Measurements from ENCODE around the gene ZNF506.
A peak's percentile ranks its signal among the peaks of the same experiment; 100 is the strongest.
"Not testable (repeated sequence)": the region's sequence is repeated elsewhere in the genome, so short reads cannot be mapped to it uniquely, and the experiment has no call there.

The ZNF506 gene

DNA sequence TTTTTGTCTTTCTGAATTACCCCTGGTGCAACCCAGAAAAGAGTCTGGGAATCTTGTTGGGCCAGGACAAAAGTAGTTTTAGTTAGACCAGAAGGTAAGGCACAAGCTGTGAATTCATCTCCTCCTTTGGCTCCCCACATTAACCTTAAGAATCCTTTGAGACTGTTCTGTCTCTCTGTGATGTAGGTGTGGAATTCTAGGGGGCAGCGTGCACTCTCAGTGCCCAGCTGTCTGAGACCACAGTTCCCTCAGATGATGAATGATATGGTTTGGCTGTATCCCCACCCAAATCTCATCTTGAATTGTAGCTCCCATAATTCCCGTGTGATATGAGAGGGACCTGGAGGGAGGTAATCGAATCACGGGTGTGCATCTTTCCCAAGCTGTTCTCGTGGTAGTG, 43.9 kb downstream of the ZNF506 start:
- no peak for DNase-seq

DNA sequence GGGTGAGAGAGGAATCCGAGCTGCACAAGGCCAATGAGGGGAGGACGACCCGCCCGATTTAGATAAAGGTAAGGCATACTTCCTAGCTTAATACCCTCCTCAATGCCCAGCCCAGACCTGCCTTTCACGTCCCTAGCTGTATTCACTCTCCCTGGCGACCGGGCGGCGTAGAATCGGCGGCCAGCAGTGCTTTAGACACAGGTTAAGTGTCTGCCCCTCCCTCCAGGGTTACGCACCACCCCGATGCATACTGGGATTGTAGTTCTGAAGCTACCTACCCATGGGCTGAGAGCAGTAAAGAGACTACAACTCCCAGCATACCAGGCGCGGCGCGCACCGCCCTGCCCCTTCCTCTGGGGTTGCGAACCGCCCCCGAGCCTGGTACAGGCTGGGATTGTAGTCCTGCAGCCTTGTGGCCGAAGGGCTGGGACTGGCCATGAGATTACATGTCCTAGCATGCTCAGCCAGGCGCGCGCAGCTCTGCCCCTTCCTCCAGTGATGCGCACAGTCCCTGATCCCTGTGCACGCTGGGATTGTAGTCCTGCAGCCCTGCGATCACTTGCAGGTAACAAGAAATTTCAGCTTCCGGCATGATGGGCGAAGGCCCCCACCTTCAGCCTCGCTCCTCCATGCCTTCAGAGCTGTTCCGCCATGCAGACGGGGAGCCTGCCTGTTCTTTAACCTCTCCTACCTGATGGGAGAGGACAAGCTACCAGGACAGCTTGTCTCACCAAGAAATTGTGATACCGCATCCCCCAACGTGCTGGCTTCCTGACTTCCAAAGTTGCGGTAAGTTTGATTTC, 45.1 kb downstream of the ZNF506 start:
- peak; percentile 96 for DNase-seq

GRCh38 chr19:19775891-19776205, 45.7 kb downstream of the ZNF506 start:
- DNase-seq, result peak; percentile 57

DNA sequence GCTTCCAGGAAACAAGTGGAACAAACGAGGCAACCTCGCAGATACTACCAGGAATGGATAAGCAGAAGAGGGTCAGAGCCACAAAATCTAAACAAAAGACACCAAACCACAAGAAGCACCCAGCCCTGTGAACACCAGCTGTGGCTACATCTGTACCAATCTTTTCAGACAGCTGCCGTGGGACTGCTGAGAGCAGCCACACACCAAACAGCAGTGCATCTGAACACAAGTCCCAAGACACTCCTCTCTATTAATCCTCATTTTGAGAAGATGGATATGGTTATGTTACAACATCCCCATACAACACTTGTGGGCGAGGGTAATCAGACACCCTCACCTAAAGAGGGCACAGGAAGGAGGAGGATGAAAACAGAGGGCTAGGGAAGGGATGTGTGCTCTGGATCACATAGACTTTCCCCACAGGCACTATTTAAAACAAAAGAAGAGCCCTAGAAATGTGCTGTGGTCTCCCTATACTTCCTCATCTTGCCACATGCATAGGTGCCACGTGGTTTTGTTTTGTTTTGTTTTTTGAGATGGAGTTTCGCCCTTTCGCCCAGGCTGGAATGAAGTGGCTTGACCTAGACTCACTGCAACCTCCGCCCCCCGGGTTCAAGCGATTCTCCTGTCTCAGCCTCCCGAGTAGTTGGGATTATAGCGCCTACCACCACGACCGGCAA, 47.1 kb downstream of the ZNF506 start:
- no peak for DNase-seq

DNA sequence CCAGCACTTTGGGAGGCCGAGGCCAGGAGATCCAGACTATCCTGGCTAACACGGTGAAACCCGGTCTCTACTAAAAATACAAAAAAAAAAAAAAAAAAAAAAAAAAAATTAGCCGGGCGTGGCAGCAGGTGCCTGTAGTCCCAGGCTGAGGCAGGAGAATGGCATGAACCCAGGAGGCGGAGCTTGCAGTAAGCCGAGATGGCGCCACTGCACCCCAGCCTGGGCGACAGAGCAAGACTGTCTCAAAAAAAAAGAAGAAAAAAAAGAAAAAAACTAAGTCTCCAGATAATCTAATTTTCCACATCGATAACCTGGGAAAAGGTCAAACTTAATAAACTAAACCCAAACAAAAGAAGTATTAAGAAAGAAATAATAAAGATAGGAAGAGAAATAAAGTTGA, 49.6 kb downstream of the ZNF506 start:
- DNase-seq, result peak; percentile 23

- not testable (repeated sequence) for DNase-seq
Measured at GRCh38 chr19:19769971-19770370, 51.6 kb downstream of the ZNF506 start.

- no peak for DNase-seq
Measured at GRCh38 chr19:19758164-19758563, 63.4 kb downstream of the ZNF506 start.

GRCh38 chr19:19752760-19753403, 68.7 kb downstream of the ZNF506 start:
- DNase-seq, result no peak

DNA sequence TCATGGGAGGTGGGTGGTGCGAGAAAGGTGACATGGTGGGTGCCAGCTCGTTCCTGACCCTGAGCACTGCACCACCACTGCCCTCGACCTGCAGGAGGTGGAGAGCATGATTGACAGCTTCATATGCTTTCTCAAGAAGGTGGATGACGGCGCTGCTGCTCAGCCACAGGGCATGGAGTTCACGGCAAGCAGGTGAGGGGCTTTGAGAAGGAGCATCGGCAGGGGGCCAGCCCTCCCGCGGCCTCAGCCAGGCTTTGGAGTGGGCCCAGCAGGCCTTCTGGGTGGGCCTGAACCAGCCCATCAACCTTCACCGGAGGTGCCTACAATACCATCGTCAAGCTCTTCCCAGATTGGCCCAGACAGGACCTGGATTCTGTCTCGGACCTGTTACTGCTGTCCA, 69.7 kb downstream of the ZNF506 start:
- no peak for DNase-seq

DNA sequence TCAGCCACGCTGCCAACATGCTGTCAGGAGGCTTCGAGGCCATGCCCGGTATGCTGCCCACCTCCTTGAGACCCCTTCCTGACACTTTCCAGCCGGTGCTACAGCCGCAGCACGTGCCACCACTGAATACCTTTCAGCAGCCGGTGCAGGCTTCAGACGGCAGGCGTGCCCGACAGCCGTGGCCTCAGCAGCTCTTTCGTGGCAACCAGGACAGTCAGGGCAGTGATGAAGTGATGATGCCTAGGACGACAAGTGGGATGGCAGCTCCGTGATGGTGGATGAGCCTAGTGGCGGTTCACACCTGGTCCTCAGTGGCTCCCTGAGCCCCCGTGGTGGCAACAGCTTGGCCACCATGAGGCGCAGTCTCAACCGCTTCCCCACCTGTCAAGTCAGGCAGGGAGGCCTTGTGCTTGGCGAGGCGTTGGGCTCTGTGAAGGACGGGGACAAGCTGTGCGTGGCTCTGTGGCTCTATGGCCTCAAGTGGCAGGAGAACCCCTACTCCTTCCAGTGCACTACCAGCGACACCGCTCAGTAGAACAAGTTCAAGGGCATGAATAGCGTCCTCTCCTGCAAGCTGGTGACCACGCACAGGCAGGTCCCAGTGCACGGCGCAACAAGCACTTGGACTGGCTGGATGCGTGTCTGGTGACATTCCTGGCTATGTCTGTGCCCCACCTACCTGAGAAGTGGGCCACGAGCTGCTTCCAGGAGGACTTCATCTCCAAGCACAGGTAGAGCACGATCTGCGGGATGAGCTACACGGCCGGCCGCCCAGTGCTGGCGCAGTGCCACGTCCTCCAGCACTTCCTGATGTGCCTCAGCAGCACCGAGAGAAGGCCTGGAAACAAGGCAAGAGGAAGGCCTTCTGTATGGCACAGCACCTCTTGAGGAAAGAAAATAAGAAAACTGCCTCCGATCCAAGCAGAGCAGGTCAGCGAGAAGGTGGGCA, 70.4 kb downstream of the ZNF506 start:
- DNase-seq, result no peak

DNA sequence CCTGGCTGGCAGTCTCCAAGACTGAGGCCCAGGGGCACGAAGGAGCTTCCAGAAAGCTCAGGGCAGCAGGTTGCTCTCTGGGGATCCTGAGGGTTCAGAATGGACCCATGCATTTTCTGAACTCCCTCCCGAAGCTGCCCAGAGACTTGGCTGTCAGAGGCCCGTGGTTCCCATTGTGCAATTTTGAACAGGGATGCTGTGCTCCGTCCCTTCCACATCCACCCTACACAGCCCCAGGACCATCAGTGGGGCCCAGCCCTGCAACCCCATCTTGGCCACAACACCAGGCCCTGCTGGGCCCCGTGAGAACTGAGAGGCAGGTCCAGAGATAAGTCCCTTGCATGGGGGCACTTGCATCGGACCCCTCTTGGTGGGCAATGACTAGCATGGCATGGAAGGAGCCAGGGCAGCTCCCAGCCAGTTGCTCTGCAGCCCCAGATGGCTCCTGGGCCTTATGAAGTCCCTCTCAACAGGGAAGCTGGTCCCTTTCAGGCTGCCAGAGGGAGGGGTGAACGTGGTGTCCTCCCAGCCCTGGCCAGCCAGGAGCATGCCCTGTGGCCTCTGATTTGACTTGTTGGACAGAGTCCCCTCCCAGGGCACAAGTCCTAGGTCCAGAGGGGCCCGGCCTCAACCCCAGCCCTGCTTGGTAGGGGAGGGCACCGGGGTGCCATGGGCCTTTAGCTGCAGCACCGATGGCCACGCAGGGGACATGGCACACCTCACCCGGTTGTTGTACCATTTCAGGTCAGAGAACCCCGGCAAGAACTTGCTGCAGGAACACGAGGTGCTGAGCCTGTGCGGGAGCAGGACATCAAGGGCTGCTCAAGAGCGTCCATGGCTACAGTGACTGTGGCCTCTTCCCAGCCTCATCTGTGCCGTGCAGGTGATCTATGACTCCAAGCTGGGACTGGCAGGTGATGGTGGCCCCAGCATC, 71.4 kb downstream of the ZNF506 start:
- no peak for DNase-seq

DNA sequence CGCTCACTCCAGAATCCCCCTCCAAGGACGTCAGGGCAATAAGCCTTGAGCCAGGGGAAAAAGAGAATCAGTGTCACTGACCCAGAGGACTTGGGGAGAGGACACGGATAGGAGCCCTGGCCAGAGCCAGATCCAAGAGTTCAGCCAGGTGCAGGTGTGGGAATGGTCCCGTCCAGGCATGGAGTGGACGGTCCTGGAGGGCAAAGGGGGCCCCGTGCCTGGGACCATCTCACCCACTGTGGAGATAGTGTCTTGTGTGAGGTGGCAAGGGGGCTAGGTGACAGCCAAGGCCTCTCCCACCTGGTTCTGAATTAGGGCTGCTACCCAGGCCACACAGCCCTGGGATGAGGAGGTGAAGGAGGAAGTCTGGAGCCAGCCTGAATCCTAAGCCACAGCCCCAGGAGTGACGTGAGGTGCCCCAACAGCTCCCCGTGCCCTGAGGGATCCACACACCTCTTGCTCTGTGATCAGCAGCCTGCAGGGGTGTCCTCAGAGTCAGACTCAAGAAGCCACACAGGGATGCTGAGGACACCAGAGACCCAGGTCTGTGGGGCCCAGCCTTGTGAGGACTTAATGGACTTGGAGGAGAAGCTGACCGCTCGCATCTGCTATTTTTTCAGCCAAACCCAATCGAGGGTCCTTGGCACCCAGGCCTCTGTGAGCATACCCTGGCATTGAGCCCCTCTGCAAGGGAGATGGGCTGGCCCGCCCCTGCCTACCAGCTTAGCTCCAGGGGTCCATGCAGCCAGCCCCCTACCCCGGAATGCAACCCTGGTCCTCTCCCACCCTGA, 72.2 kb downstream of the ZNF506 start:
- DNase-seq, result no peak

DNA sequence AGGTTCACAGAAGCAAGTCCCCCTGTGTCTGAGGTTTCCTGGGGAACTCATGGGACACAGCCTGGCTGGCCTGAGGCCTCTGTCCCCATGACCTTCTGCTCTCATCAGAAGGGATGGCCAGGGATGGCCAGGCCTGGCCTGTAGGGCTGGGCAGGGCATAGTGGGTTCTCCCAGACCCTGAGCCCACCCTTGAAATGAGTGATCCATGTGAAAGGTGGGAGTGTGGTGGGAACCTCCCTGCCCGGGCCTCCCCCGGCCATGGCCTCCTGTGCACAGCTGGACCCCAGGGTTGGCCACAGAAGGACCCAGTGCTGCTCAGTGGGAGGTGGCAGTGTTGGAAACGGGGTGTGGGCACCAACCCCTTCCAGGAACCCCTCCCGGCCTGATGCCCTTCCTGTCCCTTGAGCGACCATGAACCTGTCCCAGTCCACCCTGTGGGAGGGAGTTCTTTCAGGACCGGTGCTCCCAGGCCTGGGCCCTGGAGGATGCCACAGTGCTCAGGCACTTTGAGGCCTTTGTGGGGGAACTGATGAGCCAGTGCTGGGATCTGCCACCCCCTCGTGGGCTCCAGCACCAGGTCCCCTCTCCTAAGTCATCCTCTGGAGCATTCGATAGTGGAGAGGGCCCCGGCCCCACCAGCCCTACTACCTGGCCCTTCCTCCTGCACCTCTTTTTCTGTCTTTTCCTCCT, 73.2 kb downstream of the ZNF506 start:
- DNase-seq, result no peak

DNA sequence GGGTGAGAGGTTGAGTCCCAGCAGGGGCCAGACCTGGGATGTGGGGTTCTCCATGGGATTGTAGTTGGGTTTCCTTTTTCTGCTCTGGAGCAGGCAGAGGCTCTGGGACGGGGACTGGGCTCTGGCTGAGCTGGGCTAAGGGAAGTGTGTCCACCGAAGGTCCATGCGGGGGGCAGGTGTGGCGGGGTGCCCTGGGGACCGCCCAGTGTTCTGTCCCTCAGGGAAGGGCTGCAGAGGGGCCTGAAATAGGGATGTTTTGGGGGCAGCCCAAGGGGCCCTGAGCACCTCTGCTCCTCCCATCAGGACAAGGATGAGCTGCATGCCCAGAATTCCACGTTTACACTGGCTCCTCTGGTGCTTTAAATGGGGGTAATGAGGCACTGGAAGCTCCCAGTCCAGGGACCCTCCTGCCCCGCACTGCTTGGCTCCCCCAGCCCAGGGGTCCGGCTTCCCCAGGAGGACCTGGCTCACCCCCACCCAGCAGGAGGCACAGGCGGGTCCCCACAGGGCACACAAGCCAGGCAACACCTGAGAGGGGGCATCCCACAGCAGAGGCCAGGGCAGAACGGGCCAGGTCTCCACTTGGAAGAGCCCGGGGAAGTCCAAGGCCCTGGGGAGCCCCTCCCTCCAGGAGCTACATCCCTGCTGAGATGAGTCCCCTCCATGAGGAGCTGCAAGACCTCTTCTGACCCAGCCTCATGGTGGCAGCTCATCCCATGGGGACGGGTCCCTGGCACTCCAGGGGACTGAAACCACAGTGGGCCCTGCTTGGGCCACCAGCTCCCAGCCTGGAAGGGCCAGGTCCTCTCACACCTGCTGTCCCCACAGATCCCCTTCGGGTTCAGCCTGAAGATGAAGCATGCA, 74.0 kb downstream of the ZNF506 start:
- no peak for DNase-seq

DNA sequence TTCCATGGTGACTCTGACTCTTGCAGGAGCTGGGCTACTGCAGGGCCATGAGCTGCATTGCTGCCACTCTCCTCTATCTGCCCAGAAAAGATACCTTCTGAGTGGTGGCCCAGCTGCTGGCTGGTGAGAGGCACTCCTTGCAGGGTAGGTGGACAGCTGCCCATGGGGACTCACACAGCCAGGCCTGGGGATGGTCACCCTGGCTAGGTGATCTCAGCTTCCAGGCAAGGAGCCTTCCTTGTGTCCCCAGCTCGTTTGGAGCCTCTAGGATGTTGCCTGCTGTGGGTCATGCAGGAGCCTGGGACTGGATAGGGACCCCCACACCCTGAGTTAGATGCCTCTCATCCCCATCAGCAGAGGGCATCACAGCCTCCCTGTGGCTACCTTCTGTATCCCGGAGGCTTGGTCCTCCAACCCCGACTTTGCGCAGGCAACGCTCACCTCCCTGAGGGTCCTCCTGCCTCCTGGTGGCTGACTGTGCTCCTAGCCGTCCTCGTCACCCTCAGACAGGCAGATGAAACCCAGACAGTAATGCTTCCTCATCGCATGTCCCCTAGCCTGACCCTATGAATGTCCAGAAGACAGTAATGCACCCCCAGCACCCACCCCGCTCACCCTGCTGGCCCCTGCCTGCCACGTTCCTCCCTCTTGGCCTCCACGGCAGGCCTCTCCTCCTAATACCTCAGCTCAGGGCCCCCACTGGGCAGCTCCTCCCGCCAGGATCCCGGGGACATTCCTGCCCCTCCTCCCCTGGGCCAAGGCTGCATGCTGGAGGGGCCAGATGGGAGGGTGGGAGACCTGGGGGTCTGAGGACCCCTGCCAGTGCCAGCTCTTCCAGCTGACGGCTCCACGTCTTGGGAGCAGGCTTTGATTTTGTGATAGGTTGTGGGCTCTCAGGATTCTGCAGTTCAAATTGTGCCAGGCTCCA, 75.0 kb downstream of the ZNF506 start:
- no peak for DNase-seq

GRCh38 chr19:19745496-19746285, 75.9 kb downstream of the ZNF506 start:
- DNase-seq, result no peak

- DNase-seq, result no peak
Measured at GRCh38 chr19:19744641-19745040, 76.9 kb downstream of the ZNF506 start.

All from RPMI8226 (cell line).